HG02571 (cell line): ENCODE measurements around the gene ETFB.

Experiments
- ATAC-seq: cut with Tn5 transposase; IDR thresholded peaks from one replicate; pipeline ENCODE4 v1.9.1; 2021; ENCODE audit warnings: mild to moderate bottlenecking, moderate library complexity; ENCODE audit not compliant: unreplicated experiment

ETFB gene

DNA sequence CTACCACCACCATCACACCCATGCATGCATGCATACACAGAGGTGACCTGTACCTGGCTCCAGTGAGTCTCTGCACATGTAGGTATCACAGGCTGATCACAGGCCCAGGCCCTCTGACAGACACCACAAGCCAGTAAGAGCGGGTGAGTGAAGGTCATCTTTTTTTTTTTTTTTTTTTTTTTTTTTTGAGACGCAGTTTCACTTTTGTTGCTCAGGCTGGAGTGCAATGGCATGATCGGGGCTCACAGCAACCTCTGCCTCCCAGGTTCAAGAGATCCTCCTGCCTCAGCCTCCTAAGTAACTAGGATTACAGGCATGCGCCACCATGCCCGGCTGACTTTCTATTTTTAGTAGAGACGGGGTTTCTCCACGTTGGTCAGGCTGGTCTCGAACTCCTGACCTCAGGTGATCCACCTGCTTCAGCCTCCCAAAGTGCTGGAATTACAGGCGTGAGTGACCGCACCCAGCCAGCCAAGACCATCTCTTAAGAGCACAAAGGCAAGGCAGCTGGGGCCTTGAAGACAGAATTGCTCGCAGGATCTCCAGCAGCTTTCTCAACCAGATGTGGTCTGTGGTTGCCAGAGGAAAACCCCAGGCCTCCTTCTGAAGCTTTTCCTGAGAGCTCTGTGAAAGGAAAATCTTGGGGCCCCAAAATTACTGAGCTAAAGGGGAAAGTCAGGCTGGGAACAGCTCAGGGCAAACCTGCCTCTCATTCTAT lies 9.5 kb upstream of the ETFB start:
- ATAC-seq, result no peak

DNA sequence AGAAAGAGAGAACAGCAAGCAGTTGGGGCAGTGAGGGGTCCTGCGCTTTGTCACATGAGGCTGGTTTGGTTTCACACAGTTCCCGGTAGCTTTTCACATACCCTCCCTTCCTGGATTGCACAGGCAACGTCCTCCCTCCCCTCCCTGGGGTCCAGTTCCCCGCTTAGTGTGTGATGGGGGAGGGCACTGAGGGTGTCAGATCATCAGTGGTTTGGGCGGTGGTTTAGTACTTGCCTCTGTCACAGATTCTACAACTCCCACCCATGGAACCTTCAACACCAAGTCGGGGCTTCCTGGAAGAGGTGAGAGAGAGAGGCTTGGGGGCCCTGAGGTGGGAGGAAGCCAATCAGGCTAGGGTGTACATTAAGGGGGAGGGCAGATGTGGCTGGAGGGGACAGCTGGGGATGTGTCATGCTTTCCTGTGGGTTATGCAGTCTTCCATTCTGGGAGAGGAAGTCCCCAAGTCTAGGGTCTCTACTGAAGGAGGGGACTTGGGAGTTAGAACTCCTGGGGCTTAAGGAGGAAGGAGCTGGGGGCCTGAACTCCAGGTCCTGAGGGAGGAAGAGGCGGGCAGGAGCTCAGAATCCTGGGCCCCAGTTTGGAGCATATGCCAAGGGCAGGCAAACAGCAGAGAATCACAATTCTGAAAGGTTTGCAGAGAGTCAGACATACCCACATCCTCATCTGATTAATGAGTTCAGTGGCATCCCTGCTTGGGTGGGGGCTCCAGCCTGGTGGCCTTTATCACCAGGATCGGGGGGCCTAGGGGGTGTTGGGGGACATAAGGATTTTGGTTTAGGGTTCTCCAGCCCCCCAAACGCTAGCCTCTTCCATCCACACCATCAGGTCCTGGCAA lies 6.7 kb upstream of the ETFB start, which contains the start of gene NKG7:
Gene NKG7, minus strand, starts transcription at position 6 of the 856 bp plus-strand sequence. CDS start 119 bp downstream, outside the sequence.
- ATAC-seq, result no peak

DNA sequence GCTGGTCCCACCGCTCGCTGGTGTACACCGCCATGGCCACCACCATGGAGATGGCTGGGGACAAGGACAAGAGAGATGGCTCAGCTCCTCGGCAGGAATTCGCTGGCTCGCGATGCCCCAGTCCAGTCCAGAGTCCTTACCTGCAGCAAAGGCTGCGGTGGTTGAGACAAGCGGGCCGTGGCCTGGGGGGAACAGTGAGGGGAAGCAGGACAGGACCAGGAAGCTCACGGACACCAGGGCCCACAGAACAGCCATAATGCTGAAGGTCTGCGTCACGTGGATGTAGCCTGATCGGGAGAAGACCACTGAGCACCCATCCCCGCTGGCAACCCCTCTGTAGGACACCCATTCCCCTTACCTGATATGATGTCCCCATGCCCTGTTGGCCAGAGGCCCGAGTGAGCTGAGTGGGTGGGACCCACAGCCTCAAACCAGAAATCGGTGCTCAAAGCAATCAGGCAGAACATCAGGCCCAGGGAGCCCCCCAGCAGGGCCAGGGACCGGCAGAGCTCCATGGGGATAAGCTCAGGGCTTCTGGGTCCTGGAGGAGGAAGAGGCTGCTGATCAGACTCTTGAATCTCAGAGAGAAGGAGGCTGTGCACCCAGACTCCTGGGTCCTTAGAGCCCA lies 5.9 kb upstream of the ETFB start:
- no peak for ATAC-seq

DNA sequence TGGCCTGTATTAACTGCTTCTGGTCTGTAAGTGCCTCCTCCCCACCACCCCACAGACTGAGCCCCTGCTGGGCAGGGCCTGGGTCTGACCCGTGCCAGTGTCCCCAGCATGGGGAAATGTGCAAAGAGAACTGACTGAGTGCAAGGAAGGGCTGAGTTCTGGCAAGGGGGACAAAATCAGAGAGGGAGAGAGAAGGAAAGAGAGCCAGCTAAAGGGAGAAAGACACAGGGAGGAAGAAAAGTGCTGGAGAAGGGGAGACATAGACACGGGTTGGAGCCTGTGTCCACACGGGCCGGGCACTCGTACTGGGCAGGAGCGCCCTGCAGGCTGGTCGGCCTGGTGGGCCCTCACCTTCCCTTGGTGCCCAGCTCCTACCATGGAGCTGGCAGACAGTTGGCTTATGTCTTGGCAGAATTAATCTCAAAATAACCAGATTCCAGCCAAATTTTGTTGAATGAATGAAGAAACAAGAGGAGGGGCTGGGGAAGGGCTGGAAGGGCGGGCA lies 5.0 kb upstream of the ETFB start:
- no peak for ATAC-seq

DNA sequence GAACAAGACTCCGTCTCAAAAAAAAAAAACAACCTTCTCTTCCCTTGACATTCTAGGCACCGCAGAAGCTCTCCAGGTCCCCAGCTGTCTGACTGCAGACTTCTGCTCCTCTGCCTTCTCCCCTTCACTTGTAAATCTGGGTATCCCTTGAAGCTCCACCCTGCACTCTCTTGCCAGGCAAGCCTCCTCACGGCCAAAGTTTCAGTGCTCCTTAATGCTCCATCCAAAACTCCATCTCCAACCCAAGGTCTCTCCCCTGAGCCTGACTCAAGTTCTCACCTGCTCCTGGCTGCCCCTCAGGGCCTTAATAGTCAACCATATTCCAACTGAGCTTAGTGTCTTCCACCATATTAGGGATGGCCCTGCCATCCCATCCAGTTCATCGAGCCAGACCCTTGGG lies 4.0 kb upstream of the ETFB start:
- no peak for ATAC-seq

DNA sequence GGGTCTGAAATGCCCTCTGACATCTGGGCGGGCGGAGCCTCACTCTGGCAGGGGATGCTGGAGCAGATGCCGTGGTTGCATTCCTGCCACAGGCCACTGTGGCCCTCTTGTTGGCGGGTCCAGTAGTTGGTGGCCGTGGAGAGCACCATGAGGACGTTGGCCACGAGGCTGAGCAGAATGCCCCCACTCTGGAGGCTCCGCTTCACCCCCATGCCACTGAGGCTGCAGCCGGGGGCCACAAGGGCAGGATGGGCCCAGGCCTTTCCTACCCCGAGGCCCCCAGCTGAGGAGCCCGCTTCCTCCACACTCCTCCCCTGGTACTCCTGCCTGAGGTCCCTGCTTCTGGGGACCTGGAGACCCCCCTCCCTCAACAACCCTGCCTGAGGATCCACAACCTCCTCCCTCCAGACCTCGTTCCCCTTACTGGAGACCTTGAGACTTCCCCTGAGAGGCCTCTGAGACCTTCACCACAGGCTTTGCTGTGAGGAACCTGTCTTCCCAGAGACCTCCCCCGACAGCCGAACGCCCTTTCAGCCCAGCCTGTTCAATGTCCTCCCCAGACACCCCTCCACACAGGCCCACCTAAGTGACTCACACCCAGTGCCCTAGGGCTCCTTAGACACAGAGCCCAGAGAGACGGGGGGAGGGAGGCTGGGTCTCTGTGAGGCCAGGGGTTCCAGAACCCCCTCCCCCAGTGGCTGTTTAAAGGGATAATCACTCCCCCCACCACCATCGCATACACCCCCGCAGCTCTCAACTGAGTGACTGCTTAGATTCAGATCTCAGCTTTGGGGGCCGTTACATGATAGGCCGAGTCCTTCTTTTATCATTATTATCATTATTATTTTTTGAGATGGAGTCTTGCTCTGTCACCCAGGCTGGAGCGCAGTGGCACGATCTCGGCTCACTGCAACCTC lies 2.4 kb upstream of the ETFB start, which contains the start of gene CLDND2:
Gene CLDND2, minus strand, starts transcription at position 638 of the 917 bp plus-strand sequence. Its CDS starts 426 bp downstream, at position 212.
- ATAC-seq, result no peak

DNA sequence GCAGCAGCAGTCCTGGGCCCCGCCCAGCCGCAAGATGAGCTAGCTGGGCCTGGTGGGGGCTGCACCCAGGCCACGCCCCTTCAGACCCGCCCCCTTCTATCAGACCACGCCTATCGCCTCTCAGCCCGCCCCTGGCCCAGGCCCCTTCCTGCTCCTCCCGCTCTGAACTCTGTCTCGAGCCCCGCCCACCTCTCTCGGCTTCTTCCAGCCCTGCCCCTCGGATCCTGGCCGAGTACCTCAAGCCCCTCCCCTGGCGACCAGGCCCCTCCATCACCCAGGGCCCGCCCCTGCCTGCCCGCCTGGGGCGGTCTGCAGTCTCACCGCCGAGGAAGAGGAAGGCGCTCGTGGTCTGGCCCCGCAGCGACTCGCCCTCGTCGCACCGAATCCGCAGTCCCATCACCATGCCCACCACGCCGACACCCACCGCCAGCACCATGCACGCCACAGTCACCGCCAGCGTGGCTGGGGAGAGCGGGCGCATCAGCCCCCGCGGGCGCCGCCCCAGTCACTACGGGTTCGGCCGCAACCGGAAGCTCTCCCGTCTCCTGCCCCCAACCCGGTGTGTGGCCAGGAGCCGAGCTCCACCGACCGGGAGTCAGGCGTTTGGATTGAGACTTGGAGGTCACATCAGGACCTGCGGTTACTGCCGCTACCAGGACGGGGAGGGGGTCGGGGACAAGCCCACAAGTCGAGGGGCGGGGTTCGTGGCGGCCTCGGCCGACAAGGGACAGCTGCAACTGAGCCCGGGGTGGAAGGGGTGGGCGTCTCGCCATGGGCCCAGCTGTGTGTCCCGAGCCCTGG lies 1.6 kb upstream of the ETFB start:
- ATAC-seq, result peak; percentile 65

DNA sequence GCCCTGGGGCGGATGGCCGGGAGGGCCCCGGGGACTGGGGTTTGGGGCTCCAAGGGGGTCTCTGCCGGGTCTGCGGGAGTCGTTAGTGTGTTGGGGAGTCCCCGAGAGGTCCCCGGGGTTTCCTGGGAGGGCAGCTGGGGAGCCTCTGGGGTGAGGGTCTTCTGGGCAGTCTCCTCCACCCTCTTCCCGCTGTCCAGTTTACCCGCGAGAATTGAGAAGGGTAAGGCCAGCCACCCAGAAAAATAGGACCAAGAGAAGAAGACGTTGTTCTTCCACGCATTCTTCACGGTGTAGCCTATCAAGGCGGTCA lies 1.0 kb upstream of the ETFB start:
- ATAC-seq, result peak; percentile 12

DNA sequence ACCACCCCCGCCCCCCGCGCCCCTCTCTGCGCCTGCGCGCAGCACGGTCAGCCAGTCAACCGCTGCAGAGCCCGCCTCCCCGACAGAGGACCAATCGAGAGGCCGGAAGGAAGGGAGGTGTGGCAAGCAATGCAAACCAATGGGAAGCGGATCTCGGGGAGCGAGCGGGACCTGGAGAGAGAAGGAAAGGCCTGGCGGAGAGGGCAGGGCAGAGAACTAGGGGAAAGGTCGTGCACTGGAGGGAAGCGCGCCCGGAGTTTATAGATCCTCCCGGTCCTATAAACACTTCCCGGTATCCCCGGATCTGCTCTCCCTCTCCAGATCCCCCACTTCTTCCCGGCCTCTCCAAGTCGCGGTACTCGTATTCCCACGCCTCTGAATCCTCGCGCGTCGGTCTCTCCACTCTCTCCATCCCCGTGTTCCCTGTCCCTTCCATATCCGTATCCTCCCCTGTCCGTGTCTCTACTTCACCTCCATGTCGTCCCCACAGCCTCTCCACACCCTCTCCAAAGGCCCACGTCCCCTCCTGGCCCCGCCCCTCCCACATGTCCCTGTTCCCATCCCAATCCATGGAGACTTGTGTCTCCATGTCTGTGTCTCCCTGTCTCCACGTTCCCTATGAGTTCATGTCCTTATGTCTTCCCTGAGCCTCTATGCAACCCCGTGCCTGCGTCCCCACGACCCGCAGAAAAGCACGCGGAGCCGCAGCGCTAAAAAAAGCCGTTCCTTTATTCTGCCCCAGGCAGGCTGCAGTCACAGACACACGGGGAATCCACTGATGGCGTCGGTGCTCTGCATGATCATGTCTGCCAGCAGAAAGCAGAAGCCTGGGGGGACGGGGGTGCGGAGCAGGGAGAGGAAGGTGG lies 434 bp upstream of the ETFB start:
- ATAC-seq, result peak; percentile 50

DNA sequence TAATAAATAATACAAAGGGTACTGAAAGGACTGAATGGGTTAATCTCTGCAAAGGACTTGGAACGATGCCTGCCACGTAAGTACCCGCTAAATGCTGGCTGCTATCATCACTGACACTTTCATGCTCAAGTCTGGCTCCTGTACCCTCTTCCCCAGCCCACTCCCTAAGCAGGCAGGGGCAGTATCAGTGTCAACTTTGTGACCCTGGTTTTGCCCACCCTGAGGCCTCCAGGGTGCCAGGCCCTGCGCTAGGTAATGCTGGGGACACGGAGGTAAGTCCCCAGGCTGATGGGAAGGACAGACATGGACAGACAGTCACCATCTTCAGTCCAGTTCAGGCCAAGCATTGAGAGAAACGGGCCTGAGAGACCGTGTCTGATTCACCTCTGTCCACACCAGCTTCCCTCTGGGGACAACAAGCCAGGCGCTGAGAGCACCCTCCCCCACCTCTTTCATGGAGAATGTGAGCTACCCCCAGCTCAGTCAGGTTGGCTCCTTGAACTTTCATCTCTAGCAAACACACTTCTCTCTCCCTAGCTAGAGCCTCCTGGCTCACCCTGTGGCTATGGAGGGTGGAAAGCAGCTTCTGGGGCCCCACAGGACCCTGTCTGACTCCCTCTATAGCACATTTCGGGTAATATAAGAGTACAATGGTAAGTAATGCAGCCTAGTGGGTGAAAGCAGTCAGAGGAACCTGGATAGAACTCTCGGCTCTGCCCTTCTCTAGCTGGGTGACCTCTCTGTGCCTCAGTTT lies 800 bp downstream of the ETFB start:
- ATAC-seq, result no peak

DNA sequence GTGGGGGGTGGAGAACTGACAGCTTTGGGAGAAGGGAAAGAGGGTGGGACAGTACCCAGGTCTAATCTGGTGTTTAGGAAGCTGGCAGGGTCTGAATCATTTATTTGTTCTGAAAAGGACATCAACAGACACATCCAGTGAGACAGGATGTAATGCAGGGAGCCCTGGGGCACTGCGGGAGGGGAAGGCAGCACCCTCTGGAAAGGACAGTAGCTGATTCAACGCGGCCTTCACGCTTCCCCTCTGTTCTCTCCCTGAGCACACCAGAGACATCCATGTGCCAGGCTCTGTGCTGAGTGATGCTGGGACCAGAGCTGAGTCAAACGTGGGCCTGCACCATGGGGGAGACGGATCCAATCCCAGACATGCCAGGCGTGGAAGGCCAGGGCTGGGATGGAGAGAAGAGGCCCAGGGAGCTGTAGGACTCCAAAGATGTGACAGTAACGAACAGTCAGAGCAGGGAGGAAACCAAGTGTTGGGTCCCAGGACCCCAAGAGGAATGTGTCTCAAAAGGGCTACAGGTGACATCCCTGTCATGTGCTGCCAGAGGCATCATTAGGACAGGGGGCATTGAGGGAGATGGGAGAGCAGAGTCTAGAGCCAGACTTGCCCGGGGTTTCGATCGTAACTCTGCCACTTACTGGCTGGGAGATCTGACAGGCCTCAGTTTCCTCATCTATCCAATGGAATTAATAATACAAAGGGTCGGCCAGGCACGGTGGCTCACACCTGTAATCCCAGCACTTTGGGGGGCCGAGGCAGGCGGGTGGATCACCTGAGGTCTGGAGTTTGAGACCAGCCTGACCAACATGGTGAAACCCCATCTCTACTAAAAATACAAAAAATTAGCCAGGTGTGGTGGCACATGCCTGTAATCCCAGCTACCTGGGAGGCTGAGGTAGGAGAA lies 1.7 kb downstream of the ETFB start:
- no peak for ATAC-seq

DNA sequence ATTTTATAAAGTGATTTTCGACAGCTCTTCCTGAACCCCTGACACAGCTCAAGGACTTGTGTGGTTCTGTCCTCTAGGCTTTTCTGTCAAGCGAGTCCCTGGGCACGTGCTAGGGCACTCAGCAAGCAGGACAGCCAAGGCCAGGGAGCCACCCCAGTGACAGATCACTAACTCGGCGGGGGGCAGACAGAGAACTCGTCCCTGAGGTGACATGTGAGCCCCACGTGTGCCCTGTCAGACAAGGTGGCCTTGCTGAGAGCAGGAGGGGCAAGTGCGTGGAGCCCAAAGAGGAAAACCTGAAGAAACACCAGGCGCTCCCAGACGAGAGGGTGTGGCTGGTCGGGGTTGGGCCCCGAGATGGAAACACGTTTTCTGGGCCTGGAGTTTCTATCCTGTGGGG lies 4.9 kb downstream of the ETFB start:
- ATAC-seq, result no peak

DNA sequence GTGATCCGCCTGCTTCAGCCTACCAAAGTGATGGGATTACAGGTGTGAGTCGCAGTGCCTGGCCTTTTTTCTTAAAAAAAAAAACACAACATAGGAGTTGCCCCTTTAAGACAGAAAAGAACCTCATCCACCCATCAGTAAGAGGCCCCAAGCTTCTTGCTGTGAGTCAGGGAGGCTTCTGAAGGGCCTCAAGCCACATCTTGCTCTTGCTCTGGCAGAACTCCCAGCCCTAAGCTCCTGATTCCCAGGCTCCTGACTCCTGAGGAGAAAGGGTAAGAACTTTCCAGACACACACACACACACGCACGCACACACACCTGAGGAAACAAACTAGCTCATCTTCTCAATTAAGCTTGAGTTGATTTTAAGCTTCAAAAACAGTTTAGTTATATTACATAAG lies 6.9 kb downstream of the ETFB start:
- ATAC-seq, result no peak

DNA sequence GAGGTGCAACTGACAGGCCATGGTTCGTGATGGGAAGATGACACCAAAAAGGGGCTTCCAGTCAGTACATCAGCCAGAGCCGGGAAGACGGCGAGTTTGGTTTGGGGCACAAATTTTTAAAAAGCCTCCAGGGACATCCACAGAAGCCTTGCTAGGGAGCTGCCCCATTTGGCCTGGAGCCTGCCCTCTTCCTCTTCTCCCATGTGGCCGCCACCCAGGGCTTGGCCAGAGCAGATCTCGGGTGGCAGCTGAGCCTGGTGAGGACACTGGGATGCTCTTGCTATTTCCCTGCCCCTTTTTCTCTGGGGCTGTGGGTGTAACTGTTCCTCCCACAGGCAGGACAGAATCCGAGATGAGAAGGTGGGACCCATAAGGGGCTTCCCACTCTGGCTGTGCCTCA lies 8.2 kb downstream of the ETFB start:
- no peak for ATAC-seq

DNA sequence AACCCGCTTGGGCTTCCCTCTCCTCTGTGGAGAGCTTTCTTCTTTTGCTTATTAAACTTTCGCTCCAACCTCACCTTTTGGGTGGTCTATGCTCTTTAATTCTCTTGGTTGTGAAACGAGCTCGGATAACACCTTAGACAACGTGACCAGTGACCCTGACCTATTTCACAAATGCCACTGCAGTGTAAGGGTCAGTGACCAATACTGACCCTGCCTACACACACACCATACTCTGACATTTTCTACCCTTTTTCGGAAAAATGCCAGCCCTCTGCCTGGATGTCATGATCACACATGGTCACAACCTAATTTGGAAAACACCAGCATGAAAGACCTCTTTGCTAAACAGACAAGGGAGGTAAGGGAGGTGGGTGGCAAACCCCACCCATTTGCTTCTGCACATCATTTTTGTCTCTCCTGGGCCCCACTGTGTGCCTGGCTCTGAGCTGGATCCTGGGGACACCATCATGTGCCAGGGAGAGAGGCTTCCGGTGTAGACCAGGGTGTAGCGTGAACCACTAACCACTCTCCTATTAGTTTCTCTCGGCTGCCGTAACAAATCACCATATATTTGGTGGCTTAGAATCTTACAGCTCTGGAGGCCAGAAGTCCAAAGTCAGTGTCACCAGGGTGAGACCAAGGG lies 9.9 kb downstream of the ETFB start:
- no peak for ATAC-seq

DNA sequence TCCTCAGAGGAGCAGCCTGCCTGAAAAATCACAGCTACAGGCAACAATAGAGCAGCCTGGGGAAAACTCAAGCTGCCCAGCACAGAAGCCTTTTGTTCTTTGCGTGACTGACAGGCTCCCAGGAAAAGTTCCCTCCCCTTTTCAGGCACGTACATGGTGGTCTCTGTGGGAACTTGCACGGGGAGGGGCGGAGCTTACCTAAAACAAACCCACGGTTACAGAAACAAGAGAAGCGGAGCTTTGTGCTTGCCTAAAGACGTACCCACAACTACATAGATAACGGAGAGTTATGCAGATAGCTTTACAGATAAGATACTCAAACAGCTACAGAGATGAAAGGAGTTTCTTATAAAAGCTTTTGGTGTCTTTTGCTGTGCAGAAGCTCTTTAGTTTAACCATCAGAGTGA lies 11.4 kb downstream of the ETFB start:
- no peak for ATAC-seq
